ENCODE measurements around the gene PMM1. TPM values are rescaled to one million over a fixed set of nuclear protein-coding genes. Genes with fewer than 3 reads are reported as not detected.
"Not testable (repeated sequence)": the region's sequence is repeated elsewhere in the genome, so short reads cannot be mapped to it uniquely, and the experiment has no call there.

PMM1 gene
- total RNA-seq, 2 donors from 2014 or later: 17.3 TPM

DNA sequence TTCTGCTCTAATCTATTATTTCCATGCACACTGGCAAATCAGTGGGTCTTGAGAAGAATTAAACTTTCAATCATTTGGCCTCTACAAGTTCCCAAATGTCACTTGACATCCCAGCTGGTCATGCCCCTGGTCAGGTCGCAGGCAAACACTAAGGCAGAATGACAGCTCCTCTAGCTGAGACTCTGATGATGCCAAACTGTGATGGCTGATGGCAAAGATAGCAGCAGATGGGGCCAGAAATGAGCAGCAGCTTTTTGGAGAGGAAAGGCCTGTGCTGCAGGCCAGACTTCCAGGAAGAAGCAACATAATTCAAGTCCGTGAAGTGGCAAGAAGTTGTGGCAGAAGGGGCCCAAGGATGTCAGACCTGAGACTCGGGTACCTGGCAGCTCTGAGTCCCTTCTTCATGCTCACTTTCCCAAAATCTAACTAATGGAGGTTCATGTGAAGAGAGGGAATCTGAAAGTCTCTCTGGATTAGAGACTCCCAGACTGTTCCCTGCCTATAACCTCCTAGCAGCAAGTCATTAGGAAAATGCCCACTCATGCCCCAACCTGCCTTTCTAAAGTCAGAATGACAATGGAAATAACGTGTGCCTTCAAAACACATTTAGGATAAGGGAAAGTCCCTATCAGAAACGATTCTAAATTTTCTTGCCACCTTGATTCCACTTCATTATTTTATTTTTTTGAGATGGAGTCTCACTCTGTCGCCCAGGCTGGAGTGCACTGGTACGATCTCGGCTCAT lies 9.4 kb upstream of the PMM1 start:
- H3K36me3 ChIP-seq: peaks cover 36% of the 10 kb centered on the region
- no peak for DNase-seq (ENCODE audit: low spot score)

DNA sequence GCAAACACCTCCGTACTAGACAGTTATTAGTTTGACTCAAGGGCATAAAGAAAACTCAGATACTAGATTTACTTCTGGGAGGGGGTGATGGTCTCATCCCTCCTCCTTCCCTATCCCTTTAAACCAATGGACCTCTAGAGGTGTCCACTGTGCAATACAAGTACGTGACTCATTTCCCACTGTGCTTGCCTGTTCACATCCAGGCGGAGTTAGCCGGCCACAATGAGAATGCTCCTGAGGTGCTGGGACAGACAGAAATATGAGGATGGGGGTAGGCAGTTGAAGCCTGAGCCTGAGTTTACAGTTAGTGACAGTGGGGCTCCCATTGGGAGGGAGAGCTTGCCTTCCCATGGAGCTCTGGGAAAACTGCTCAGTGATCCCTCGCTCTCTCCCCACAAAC lies 8.4 kb upstream of the PMM1 start:
- DNase-seq (ENCODE audit: low spot score): no peak
- Histone ChIP-seq H3K36me3 (peaks cover 31% of the 10 kb centered on the region), H3K9me3 (no peaks in the 10 kb centered on the region), H3K27me3 (no peaks in the 10 kb centered on the region), H3K27ac (peak overlapping the region; percentile 4 to 67), H3K4me3 (no peak overlapping the region), H3K4me1 (peaks cover 0 to 13% of the 10 kb centered on the region in 2 donors)
- TF ChIP-seq, protein P1, sequence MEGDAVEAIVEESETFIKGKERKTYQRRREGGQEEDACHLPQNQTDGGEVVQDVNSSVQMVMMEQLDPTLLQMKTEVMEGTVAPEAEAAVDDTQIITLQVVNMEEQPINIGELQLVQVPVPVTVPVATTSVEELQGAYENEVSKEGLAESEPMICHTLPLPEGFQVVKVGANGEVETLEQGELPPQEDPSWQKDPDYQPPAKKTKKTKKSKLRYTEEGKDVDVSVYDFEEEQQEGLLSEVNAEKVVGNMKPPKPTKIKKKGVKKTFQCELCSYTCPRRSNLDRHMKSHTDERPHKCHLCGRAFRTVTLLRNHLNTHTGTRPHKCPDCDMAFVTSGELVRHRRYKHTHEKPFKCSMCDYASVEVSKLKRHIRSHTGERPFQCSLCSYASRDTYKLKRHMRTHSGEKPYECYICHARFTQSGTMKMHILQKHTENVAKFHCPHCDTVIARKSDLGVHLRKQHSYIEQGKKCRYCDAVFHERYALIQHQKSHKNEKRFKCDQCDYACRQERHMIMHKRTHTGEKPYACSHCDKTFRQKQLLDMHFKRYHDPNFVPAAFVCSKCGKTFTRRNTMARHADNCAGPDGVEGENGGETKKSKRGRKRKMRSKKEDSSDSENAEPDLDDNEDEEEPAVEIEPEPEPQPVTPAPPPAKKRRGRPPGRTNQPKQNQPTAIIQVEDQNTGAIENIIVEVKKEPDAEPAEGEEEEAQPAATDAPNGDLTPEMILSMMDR (IDR thresholded peaks at IDR 0.05): no peak

More for the DNA sequence above, 9.4 kb upstream of the PMM1 start:
- TF ChIP-seq, protein P1 (IDR thresholded peaks at IDR 0.05): no peak
- H3K4me1 ChIP-seq: peaks cover 0 to 13% of the 10 kb centered on the region in 2 donors
- H3K4me3 ChIP-seq: no peak overlapping the region
- H3K9me3 ChIP-seq: no peaks in the 10 kb centered on the region
- H3K27ac ChIP-seq: peak overlapping the region in 1 of 2 donors; percentile 4
- no peaks in the 10 kb centered on the region for H3K27me3 ChIP-seq

DNA sequence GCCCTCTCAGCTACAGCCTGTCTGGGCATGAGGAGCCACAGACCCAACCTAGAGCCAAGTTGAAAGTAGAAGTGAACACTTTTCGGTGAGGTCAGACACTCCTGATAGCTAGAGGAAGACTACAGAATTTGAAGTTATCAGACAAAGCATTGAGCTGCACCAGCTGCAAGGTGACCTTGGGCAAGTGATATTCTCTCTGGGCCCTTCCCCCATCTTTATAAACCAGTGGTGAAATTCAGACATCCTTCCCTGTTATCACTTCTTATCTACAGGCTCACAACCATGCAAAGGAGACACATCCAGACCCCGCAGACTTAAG lies 8.0 kb upstream of the PMM1 start:
- TF ChIP-seq, protein P1 (IDR thresholded peaks at IDR 0.05): no peak
- peak overlapping the region; percentile 59 to 67 for H3K27ac ChIP-seq
- DNase-seq (ENCODE audit: low spot score): no peak
- no peaks in the 10 kb centered on the region for H3K27me3 ChIP-seq
- no peak overlapping the region for H3K4me3 ChIP-seq
- H3K36me3 ChIP-seq: peaks cover 26% of the 10 kb centered on the region
- no peaks in the 10 kb centered on the region for H3K9me3 ChIP-seq
- H3K4me1 ChIP-seq: peaks cover 0 to 13% of the 10 kb centered on the region in 2 donors

DNA sequence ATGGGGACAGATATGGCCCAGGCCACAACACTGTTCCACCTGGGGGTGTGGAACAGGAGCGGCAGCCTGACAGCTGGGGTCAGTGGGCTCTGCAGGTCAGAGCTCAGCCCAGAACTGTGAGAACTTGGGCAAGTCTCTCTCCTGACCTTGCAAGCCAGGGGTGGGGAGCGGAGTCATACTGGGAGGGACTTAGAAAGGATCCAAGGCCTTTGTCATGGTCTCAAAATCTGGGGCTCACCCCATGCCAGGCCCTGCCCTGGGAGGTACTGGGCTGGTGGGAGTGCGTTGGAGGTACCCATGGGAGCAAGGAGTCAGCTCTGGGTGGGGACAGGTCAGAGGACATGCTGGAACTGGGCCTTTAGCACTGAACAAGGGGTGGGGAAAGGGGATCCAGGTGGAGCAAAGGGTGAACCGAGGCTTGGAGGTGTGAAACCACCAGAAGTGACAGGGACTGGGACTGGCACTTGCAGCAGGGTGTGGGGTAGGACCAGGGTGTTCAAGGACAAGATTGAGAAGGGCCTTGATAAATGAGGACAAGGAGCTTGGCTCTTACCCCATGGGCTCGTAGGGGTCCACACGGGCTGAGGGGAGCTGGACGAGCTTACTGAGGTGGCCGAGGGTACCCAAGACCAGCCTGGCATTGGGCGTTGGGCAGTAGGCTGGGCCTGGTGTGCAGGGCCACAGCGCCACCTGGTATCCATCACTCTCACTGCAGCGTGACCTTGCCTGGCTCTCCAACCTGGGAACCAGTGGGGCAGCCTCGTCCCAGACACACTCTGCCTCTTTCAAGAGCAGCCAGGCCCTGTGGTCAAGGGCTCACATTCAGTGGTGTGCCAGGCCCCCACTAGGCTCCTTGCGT lies 7.4 kb upstream of the PMM1 start:
- Histone ChIP-seq H3K4me3 (no peak overlapping the region), H3K4me1 (peaks cover 0 to 13% of the 10 kb centered on the region in 2 donors), H3K36me3 (peaks cover 20% of the 10 kb centered on the region), H3K27ac (peak overlapping the region; percentile 59 to 67), H3K27me3 (no peaks in the 10 kb centered on the region), H3K9me3 (no peaks in the 10 kb centered on the region)
- no peak for DNase-seq (ENCODE audit: low spot score)
- TF ChIP-seq, protein P1 (IDR thresholded peaks at IDR 0.05): peak; percentile 38 to 75

DNA sequence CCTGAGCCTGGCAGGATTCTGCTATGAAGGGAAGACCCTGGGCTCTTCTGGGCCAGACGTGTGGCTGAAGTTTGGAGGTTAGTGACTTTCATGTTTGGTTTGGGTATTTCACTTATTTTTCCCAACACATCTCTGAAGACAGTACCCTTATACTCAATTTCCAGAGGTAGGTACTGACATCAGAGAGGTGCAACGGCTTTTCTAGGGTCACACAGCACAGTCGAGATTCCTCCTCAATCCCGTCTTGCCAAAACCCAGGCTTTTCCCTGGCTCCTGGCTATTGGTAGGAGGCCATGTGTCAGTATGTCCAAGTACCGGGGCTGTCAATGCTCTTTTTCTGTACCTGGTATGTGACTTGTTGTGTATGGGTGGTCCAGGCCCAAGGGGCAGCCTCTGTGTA lies 6.1 kb upstream of the PMM1 start:
- Histone ChIP-seq H3K9me3 (no peaks in the 10 kb centered on the region), H3K36me3 (peaks cover 9% of the 10 kb centered on the region), H3K4me1 (peaks cover 0 to 13% of the 10 kb centered on the region in 2 donors), H3K27ac (no peak overlapping the region), H3K27me3 (no peaks in the 10 kb centered on the region), H3K4me3 (no peak overlapping the region)
- DNase-seq (ENCODE audit: low spot score): no peak
- TF ChIP-seq, protein P1 (IDR thresholded peaks at IDR 0.05): no peak

DNA sequence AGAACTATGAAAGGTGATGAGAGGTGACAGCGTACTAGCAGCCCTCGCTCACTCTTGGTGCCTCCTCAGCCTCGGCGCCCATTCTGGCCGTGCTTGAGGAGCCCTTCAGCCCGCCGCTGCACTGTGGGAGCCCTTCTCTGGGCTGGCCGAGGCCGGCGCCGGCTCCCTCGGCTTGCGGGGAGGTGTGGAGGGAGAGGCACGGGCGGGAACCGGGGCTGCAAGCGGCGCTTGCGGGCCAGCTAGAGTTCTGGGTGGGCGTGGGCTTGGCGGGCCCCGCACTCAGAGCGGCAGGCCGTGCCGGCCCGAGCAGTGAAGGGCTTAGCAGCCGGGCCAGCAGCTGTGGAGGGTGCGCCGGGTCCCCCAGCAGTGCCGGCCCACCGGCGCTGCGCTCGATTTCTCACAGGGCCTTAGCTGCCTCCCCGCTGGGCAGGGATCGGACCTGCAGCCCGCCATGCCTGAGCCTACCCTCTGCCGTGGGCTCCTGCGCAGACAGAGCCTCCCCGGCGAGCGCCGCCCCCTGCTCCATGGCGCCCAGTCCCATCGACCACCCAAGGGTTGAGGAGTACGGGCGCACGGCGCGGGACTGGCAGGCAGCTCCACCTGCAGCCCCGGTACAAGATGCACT lies 3.8 kb upstream of the PMM1 start:
- H3K27ac ChIP-seq; H3K4me3 ChIP-seq; DNase-seq (ENCODE audit: low spot score); H3K9me3 ChIP-seq; H3K27me3 ChIP-seq; H3K36me3 ChIP-seq: not testable (repeated sequence)
- peaks cover 0 to 21% of the 10 kb centered on the region in 2 donors for H3K4me1 ChIP-seq
